Sigmoid colon (tissue), 3 donors: ENCODE measurements around the gene OBSL1.

Source experiments
- POLR2A ChIP-seq, 2 donors: fragments of 450-650 bp; IDR thresholded peaks; one replicate each; pipeline ENCODE4 v1.6.1; 2016; ENCODE audit warnings: antibody characterized with exemption in 2 of 2, mild to moderate bottlenecking in 2 of 2, moderate library complexity in 2 of 2
- TF ChIP-seq, protein P1 (sequence below), 4 experiments: fragments of 450-650 bp in 3 of 4; fragments of 200-600 bp in 1 of 4; IDR thresholded peaks; one replicate each; pipeline ENCODE4 v1.5.1; 2016 to 2019; ENCODE audit warnings: antibody characterized with exemption in 4 of 4, mild to moderate bottlenecking in 3 of 4, moderate library complexity in 2 of 4

DNA sequence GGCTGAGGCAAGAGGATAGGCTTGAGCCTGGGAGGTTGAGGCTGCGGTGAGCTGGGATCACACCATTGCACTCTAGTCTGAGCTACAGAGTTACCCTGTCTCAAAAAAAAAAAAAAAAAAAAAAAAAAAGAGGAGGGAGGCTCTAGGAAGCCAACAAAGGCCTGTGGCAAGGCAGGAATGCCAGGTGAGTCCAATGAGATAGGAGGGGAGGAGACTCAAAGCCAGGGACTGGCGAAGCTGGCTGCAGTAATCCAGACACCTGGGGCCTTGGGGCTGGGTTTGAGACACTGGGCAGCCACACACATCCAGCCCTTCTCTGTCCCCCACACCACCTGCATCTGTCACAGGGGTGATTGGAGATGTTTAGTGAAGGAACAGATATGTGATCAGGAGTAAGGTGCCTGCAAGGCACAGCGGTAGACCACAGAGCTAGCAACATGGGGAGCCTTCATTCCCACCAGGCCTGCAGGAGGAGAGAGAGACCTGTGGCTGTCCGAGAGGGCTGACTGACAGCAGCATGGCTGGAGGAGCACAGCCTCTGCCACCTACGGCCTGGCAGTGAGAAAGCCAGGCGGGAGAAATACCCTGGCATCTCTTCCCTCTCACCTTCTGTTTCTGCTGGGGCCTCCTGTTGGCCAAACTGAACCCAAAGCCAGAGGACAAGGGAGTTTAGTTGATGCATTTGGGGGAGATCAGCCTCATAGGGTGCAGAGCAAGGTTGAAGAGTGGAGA is 37.2 kb downstream of the OBSL1 start:
- TF ChIP-seq, protein P1, sequence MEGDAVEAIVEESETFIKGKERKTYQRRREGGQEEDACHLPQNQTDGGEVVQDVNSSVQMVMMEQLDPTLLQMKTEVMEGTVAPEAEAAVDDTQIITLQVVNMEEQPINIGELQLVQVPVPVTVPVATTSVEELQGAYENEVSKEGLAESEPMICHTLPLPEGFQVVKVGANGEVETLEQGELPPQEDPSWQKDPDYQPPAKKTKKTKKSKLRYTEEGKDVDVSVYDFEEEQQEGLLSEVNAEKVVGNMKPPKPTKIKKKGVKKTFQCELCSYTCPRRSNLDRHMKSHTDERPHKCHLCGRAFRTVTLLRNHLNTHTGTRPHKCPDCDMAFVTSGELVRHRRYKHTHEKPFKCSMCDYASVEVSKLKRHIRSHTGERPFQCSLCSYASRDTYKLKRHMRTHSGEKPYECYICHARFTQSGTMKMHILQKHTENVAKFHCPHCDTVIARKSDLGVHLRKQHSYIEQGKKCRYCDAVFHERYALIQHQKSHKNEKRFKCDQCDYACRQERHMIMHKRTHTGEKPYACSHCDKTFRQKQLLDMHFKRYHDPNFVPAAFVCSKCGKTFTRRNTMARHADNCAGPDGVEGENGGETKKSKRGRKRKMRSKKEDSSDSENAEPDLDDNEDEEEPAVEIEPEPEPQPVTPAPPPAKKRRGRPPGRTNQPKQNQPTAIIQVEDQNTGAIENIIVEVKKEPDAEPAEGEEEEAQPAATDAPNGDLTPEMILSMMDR (IDR thresholded peaks at IDR 0.05): no peak
- no peak for TF ChIP-seq POLR2A (IDR thresholded peaks at IDR 0.05)
